Stimulated activated CD4-positive, alpha-beta T cell treated with anti-CD3 and anti-CD28 coated beads, Interleukin-15, amount 100 ng/mL, for 48 hours (primary cell): Measurements from ENCODE around the gene CDK14.
"Not testable (repeated sequence)": the region's sequence is repeated elsewhere in the genome, so short reads cannot be mapped to it uniquely, and the experiment has no call there.

Experiments used
- DNase-seq, 2 donors: peaks; one replicate each; pipeline ENCODE4 v3.0.0-alpha.2; 2020; ENCODE audit warnings: low read depth in 2 of 2

CDK14 gene

DNA sequence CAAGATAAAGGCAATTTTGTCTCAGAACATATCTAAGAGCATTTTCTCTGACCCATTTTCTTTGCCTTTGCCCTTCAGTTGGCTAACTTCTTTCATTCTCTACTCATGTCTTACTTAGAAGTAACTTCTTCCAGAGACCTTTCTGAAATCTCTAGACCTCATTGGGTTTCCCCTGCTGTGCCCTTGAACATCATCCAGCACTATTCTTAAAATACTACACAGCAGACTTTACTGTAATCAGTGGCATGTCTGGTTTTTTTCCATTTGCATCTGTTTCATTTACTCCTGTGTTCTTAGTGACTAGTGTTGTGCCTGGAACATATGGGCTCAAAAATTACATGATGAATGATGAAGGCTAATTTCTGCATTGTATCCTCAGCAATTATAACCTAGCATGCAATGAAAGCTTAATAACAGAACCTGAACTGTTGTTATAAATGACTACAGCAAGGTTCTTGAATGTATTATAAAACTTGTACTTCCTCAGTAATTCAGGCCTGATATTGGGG, 301.9 kb downstream of the CDK14 start:
- no peak for DNase-seq

DNA sequence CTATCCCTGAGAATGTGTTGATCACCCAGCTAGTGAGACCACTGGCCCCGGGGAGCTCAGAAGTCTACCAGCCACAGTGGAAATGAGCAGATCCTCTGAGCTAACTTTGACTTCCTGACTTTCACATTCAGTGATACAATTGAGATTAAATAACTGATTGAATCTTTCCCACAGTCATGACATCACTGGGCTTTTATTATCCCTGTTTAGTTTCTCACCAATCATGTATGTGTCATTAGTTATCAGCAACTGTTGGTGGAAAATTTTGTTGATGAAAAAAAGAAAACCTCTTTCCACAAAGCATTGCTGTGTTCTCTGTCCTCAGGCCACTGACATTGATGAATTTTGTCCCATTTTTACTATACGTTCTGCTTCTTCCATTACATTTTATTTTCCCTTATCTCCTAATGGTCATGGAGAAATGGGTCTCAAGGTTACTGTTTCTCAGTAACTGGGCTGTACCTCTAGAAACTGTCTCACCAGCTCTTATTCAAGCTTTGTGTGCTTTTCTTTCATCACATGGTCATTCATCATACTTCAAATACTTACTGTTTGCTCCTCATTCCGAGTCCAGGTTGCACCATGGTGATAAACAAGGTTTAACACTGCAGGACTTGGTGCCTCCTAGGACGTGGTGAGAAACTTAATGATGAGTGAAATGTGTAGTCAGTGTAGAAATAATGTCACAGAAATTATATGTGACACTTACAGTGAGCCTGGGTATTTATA, 304.7 kb downstream of the CDK14 start:
- DNase-seq: no peak

DNA sequence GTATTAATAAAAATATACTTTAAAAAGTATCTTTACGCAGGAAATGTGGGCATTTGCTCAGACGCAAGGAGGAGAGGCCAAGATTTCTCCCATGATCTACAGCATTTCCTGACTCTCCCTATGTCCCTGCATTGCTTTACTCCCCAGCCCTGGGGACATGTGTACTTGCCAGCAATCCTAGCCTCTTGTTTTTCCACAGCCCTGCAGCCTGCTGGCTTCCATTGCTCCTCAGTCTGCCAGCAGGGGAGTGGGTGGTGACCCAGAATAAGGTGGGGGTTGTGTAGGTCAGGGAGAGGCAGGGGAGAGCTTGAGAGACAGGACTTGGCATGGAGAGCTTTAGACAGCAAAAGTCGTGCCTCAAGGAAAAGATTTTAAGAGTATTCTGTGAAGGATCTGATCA, 307.7 kb downstream of the CDK14 start:
- no peak for DNase-seq

DNA sequence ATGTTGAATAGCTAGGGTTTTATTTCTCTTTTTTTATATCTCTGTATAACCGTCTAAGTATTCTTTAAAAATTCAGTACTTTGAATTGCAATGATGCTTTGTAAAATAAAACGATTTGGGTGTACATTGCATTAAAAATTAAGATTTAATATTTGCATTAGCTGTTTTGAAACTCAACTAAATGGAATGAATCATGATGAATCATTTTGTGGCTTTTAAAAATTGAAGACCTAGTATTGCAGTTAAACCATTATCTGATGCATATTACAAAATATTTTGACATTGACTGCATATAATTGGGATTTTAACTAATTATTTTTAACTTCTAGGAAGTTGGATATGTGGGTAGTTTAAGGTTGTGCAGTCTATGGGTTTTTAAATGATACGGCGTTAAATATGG, 314.0 kb downstream of the CDK14 start:
- DNase-seq: no peak

DNA sequence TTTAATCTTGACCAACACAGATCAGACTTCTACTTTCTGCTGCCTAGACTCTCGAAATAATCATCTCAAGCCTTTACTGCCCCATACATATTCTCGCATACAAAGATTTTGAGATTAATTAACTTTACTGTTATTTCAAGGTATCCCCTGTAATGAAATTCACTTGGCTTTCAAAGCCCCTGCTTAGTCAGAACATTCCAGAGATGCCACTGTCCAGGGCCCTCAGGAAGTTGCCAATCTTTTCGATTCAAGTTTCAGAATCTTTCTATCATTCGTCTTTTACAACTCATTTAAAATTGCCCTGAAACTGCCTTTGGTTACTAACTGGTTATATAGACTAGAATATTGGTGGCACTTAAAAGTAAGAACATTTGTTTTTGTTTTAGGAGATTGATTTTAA, 320.2 kb downstream of the CDK14 start:
- no peak for DNase-seq

DNA sequence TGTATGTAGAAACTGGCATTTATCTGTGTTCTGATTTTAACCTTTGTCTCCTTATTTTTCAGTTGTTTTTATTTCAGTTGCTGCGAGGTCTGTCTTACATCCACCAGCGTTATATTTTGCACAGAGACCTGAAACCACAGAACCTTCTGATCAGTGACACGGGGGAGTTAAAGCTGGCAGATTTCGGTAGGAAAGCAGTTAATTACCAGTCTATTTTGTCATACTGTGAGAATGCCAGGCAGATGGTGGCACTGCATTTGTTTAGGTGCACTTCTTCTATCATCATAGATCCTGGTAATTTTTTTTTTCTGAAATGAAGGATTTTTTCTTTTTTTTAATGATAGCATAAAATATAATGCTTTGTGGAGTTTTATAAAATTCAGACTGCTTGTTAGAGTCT, 321.4 kb downstream of the CDK14 start:
- DNase-seq: no peak

DNA sequence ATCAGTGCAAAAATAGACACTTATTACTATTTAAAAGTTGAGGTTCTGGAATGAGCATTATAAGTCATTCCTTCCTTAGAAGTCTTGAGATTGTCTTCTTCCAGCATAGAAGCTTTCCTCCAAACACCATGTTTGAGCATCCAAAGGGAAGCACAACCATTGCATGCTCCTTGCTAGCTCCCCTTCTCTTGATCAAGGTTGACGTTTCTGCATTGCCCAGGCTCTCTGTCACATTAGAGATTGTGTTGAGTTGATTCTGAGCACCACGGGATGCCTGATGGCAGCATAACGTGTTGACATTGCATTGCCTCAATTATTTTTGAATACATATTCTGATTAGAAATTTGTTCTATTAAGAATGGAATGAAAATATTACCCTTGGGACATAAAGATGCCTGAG, 322.2 kb downstream of the CDK14 start:
- DNase-seq: no peak

DNA sequence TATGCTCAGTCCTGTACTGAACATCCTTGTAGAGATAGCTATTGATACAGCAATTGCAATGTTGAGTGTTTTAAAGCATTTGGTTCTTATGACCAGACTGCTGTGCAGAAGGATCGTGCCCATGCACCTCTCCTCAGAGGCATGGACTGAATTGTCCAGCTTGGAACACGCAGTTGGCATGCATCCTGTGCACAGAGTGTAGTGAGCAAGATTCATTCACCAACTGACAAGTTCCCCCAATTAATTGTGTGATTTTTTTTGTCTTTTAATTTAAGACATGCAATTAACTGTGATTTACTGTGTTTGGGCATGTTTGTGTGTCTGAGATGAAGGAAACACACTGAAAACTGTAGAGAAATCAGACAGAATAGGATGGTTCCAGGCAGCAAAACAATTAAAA, 323.7 kb downstream of the CDK14 start:
- no peak for DNase-seq

DNA sequence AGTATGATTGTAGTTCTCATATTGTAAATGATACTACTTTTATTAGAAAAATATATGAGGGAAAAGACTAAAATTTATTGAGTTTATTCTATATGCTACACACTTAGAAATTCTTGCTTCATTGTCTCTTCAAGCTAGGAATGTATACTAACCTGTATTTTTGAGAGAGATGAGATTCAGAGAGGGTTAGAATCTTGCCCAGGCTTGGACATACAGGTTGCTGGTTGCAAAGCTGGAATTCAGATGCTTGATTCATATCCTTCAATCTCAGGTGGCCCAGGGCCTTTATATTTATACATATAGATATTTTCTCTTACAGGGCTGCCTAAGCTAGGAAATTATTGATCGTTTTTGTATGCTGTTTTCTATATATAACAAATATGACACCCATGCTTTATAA, 324.2 kb downstream of the CDK14 start:
- no peak for DNase-seq

DNA sequence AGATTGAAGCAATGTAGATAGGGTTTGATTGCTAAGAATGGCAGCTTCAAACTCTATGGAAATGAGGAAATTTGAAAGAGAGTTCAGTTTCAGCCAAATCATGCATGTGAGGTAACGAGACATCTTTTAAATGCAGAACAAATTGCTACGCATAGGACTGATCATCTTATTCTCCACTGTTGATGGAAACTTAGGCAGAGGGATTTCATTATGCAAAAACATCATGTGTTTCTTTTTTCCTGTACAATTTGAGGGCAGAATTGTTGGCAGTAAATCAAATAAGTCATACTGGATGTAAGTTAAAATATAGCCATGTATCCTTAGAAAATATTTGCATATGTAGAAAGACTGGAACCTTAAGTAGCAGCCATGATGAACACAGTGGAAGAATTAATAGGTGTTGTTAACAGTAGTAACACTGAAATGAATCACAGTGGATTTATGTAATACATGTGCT, 327.4 kb downstream of the CDK14 start:
- DNase-seq: no peak

DNA sequence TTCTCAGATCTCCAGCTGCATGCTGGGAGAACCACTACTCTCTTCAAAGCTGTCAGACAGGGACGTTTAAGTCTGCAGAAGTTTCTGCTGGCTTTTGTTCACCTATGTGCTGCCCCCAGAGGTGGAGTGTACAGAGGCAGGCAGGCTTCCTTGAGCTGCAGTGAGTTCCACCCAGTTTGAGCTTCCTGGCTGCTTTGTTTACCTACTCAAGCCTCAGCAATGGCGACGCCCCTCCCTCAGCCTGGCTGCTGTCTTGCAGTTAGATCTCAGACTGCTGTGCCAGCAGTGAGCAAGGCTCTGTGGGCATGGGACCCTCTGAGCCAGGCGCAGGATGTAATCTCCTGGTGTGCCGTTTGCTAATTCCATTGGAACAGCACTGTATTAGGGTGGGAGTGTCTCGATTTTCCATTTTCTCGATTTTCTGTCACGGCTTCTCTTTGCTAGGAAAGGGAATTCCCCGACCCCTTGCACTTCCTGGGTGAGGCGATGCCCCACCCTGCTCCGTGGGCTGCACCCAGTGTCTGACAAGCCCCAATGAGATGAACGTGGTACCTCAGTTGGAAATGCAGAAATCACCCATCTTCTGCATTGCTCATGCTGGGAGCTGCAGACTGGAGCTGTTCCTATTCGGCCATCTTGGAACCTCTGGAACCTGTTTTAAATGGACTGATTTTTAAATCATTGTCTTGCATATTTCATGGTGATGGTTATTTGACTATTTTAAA, 332.7 kb downstream of the CDK14 start:
- not testable (repeated sequence) for DNase-seq

DNA sequence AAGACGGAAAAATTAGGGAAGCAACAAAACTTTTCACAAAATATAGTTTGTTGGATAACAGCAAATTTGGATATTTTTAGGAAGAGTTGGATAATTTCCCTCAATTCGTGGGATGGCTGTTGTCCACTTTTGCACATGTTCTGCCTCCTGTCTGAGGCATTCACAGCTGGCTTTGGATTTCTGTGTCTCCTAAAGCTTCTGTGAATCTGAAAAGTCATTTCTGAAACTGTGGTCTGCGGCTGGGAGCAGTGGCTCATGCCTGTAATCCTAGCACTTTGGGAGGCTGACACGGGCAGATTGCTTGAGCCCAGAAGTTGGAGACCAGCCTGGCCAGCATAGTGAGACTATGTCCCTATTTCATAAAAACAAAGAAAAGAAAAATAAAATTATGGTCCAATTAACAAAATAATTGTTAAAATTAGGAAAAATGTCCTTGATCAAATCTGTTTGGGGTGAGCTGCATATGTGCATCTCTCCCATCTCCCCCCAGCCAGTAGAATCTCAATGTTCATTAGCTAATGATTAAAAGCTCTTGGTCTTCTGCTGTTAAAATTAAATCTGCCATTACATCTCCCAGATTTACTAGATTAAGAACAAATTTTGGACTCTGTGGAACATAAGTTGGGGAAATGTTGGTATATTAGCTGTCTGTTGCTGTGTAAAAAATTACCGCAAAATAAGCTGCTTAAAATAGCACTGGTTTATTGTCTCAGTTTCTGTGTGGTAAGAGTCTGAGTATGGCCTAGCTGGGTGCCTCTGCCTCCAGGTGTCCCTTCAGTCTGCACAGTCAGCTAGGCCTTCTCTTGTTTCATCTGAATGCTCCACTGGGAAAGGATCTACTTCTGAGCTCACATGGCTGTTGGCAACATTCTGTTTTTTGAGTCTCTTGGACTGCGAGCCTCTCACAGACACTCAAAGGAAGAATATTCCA, 336.1 kb downstream of the CDK14 start:
- DNase-seq: no peak

DNA sequence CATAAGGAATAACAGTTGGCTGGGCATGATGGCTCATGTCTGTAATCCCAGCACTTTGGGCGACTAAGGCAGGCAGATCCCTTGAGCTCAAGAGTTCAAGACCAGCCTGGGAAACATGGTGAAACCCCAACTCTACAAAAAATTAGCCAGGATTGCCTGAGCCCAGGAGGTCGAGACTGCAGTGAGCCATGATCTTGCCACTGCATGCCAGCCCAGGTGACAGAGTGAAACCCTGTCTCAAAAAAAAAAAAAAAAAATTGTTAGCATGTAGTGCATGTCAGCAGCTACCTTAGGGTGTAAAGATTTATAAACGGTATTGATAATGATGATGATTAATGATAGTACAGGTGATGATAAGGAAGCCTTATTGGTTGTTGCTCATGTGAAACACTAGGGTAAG, 336.9 kb downstream of the CDK14 start:
- no peak for DNase-seq

DNA sequence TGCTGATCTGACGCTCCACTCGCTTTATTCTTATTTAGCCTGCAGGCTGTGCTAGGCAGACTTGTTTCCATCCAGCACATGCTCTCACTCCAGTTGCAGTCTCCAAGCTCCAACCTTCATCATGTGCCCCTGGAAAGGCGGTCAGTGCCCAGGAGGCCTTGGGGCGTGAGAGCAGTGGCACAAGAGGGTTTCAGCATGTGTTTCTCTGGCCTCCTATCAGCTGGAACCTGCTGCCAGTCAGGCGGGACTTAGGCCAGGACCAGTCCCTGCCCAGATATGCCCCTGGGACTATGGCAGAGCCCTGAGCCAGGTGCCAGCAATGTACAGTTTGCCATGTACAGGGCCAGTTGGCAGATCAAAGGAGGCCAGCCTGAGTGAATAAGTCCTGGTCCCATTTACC, 337.9 kb downstream of the CDK14 start:
- no peak for DNase-seq

DNA sequence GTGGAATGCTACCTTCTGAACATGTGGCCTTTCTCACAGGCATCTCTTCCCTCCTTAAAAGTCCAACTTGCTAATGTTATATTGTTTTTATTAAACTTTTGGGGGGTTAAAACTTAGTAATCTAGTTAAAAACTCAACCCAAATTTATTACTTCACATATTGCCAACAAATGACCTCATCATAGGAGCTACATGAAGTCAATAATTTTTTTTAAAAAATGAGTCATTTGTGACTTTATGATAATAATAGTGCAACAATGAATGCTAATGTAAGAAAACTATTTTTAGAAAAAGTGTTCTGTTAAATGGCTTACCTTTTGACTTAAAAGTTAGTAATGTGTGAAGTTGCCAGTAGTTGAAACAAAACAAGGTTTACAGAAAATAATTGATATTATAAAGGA, 342.2 kb downstream of the CDK14 start:
- DNase-seq: no peak

DNA sequence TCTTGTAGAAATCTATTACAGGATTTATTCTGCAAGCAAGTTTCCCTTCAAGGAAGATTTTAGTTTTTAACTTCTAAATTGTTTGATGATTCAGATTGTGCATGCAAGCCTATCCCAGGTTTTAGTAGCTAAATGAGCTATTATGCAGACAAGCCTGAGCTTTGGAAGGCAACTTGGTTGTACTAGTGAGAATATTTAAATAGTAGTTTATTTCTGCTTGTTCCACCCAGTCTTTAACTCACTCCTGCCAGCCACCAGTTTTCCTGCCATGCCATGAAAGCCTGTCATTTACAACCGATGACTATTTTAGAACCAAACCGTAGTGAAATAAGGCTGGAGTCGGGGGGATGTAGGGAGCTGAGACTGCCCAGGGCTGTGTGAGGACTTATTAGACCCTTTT, 343.5 kb downstream of the CDK14 start:
- no peak for DNase-seq

DNA sequence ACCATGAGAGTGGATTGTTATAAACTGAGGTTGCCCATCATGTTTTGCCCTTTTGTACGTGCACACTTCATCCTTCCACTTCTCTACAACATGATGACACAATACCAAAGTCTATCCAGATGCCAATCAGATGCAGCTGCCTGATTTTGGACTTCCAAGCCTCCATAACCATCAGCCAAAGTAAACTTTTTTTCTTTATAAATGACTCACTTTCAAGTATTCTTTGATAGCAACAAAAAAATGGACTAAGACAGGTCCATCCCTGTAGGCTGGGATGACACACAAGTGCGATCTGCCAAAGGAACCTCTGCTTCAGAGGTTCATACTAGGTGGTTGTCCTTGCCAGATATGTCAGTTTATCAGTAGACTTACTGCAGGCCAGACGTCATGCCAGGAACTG, 347.9 kb downstream of the CDK14 start:
- no peak for DNase-seq

DNA sequence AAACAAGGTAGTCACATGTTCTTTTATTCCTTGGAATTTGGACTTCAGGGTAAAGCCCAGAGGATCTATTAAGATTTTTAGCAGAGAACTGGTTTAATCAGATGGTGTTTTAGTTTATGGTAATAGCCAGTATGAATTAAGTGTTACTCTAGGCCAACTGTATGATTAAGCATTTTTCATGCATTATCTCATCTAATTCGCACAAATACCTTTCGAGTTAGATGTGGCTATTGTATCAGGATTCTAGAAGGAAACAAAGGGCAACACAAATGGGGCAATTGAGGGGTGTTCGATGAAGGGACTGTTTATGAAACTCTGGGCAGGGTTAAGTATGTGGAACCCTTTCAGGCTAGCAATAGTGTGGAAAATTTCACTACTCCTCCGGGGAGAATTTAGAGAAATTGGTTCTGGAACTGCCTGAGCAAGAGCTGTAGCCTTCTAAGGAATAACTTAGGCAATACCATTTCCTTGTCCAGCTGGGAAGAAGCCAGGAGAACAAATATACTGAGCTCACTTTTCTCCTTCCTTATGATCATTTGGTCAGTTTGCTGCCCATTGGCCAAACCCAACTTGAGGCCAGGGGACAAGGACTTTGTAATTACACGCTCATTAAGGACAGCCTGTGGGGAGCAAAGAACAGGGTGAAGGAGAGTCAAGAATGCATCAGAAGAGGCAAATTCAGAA, 349.1 kb downstream of the CDK14 start:
- DNase-seq: no peak

DNA sequence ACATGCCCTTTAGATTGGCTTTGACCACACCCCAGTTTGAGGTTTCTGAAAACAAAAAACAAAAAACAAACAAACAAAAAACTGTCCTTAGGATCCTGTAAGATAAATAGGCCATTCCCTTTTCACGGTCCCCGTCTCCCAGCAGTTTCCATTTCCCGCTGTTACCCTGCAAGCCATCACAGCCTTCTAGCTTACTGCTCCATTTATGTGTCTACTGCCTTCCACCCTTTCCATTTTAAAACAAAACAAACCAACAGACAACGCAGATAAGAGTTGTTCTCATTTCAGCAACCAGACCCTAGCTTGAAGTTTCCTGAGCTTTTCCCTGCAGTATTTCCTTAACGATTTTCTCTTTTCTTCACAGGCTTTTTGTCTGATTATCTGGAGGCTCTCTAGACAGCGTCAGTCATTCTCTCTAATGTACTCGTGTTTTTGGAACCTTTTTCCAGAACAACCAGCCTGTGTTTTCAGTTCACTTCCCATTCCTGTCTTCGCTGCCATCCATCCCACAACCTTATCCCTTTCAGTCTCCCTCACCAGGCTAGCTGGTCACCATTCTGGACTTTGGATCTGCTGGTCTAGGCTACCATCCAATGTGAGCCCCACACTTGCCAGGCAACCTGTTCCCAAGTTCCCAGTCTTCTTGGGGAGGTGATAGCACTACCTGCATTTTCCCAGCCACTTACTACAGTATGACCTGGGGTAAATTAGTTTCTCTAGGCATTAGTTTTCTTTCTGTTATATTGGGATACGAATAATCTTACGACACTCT, 350.8 kb downstream of the CDK14 start:
- DNase-seq: no peak

DNA sequence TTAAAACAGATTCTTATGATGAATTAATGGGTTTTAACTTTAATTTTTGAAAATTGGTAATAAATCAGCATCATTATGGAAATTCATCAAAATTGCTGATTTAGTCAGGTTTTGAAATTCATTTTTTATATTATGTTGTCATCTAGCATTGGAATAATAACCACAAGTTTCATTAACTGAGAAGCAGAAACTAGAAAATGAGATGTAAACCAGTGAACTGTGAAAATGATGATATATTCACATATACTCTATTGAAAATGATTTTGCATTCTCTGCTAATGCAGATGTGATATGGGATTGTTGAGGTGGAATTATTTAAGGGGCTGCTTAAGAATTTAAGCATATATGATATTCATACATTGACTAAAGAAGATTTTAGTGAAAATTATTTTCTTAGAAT, 352.0 kb downstream of the CDK14 start:
- DNase-seq: no peak

DNA sequence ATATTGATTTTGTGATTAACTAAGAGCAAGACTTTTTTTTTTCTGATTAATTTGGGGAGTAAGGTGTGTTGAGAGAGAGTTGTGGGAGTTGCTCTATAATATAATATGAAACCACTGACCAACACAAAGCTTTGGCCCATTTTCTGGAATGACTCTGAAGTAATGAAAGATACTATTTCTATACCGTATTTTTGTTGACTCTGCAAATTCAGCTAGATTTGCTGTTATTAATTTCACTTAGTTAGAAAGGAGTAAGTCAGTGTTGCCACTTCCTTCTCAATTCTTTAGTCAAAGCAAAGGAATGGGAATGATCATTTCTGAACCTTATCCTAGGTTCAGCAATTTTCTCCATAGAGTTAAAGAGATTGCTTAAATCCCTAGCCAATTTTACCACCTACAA, 355.1 kb downstream of the CDK14 start:
- DNase-seq: no peak
